Stimulated activated CD8-positive, alpha-beta memory T cell treated with anti-CD3 and anti-CD28 coated beads, Interleukin-15, amount 100 ng/mL, for 1 hour (primary cell): ENCODE data around the gene KCTD7.
"Not testable (repeated sequence)": the region's sequence is repeated elsewhere in the genome, so short reads cannot be mapped to it uniquely, and the experiment has no call there.

Experiments used
- DNase-seq: peaks from one replicate; pipeline ENCODE4 v3.0.0-alpha.2; 2020; ENCODE audit warnings: low read depth

Gene KCTD7

DNA sequence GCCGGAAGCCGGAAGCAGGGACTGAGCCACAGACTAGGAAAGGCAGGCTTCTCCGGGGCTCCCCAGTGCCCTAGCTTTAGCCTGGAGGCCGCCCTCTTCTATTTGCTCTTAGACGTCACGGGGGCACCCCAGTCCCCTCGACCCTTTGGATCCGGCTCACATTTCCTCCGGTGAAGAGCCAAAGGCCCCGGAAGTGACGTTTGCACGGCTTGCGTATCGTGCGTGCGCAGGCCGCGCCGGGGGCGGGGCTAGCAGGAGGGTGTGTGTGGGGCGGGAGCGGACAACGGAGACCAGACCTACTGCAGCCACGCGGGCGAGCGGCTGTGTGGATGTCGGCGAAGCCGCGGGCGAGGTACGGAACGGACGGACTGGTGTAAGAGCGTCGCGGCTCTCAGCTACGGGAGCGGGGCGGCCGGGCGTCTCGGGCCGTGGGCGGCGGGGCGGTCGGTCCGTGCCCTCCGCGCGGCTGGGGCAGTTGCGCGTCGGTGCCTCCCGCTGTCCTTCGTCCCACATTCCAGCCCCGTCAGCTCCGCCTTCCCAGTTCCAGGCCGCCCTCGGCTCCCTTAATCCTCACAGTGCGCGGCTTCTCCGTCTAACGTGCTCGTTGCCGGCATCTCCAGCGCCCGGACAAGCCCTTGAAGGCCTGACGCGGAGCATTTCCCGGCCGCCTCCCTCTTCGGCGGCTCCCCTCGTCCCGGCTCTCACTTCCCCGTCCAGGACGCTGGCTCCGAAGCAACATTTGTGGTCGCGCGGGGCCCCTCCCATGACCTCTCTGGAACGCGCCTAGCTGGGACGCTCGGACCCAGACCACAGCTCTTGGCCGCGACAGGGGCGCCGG lies 25.8 kb downstream of the KCTD7 start:
- peak; percentile 97 for DNase-seq

DNA sequence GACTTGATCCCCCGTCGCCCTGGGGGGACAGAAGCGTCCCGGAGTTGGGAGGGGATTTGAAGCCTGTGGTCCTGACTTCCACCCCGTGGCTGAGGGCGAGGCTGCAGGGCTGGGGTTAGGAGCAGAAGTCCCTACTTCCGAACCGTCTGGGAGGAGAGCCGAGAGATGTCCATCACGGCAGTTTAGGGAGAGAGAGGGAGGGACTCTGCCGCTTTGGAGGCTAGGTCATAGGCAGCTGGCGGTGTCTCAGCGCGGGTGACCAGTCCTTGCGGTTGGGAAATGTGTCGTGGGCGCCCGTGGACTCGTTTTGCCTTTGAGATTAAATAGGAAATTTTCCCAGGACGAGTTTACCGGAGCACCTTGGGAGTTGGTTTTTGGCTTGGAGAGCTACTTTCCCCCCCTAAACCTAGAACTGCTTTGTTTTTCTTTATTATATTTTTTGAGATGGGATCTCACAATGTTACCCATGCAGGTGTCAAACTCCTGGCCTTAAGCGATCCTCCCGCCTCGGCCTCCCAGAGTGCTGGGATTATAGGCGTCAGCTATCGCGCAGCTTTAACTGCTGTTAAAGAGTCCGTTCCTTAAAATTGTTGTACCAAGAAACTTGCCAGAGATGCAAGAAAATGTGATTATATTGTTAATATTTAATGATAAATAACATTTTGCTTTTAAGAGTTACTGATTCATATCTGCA lies 26.6 kb downstream of the KCTD7 start:
- DNase-seq, result not testable (repeated sequence)

DNA sequence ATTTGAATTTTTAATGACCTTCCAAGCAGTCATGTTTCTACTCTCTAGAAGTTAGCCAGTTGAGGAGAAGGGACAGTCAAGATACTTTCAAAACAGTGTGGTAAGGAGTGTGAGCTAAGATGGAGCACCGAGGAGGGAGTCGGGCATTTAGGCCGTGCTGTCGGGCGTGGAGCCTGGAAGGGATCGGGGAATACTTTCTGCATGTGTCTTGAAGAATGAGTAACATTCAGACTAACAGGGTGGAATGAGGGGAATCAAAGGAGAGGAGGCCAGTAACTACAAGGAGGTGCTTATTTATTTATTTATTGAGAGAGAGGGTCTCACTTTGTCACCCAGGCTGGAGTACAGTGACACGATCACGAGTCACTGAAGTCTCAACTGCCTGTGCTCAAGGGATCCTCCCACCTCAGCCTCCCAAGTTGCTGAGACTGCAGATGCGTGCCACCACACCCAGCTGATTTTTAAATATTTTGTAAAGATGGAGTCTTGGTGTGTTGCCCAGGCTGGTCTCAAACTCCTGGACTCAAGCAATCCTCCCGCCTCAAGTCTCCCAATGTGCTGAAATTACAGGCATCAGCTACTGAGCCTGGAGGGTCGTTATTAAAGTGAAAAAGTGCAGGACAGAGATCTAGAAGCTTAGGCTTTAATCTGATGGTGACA lies 27.3 kb downstream of the KCTD7 start:
- DNase-seq, result not testable (repeated sequence)

DNA sequence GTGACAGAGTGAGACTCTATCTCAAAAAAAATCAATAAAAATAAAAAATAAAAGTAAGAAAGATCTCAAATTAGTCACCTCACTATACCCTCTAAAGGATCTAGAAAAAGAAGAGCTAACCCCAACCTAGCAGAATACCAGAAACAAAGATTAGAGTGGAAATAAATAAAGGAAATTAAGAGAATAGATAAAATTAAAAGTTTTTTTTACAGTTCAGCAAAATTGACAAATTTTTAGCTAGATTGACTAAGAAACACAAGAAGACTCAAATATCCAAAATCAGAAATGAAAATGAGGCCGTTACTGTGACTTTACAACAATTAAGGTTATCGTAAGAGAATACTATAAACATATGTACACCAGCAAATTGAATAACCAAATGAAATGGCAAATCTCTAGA lies 29.1 kb downstream of the KCTD7 start:
- DNase-seq, result no peak

DNA sequence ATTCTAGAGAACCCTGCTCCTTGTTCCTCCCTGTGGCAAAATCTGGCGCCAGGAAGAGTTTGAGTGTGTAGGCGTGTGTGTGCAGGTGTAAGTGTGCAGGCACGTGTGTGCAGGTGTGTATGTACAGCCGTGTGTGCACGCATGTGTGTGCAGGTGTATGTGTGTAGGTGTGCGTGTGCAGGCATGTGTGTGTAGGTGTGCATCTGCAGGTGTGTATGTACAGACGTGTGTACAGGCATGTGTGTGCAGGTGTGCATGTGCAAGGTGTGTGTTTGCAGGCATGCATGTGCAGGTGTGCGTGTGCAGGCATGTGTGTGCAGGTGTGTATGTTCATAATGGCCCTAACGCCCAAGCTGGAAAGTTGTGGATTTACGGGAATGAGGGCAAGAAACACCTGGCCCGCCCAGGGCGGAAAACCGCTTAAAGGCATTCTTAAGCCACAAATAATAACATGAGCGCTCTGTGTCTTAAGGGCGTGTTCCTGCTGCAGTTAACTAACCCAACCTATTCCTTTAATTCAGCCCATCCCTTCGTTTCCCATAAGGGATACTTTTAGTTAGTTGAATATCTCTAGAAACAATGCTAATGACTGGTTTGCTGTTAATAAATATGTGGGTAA lies 34.1 kb downstream of the KCTD7 start:
- no peak for DNase-seq

DNA sequence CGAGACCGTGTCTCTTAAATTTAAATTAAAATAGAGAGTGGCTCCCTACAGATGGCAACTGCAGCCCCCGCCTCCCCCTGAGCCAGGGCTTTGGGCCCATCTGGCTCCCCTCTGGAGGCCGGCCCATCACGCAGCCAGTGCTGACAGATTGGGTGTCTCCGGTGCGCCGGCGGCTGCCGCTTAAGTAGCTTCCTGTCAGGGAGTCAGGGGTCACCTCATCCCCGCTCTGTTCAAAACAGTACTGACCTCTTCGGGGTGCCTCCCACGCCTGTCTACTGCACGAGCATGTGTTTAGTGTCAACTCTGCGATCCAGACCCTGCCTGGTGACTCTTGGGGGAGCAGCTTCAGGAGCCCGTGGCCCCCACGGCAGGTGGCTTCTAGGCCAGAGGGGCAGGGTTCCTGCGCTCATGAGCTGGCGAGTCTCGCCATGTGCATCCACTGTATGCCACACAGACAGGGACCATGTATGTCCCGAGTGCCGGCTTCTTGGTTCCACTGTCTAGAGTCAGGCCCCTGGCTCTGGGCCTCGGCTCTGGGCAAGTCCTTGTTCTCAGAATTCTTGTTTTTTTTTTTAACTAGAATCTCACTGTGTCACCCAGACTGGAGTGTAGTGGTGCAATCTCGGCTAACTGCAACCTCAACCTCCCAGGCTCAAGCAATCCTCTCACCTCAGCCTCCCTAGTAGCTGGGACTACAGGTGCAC lies 36.1 kb downstream of the KCTD7 start:
- DNase-seq, result no peak

DNA sequence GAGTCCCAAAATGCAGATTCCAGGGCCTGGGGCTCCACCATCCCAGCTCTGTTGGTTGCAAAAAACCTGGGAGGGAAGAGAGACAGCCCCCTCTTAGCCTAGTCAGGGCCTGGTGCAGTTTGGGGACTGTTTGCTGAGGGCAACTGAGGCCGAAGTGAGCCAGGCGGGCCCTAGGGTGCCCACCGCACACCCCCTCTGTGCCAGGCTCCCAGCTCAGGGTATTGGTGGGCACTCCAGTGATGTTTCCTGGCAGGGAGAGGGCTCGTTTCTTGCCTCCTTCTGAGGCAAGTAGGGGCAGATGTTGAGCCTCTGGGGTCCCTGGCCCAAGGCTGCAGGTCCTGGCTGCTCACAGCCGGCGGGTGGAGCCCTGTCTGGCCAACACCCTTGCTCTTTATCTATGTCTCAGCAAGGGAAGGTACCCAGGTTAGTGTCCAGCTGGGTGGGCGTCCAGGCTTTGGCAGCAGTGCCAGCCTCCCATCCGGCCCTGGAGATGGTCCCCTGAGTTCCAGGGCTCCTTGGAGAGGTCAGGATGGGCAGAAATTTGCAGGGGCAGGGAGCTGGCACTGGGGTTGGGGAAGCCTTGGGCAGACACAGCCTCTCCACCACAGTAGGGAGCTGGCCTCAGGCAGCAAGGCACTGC lies 37.8 kb downstream of the KCTD7 start:
- DNase-seq, result no peak

DNA sequence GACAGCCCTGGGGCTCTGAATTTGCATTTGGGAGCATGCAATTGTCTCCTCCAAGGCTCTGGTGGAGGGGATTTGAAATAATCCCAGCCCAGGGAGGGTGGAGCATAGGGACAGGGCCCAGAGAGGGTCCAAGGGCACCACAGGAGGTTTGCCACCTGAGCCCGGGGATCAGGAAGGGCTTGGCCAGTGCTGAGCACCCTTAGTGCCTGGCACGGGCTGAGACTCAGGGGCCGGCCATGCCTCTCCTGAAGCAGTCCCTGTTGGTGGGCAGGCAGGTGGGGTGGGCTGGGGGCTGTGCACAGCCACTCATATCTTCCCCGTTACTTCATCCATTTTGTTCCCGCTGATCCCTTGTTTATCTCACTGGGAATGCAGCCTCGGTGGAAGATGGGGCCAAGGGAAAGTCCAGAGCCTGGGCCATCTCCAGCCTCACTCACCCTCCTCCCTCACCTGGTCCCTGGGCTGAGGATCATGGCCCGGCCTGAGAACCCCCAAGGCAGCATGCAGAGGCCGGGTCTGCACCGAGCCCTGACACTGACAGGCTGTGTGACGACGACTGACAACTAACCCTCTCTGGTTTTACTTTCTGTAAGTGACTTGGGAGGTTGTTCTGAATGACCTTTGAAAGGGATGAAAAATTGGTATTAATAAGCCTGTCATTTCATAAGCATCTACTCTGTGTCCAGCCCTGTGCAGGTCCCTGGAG lies 38.5 kb downstream of the KCTD7 start:
- DNase-seq, result no peak

DNA sequence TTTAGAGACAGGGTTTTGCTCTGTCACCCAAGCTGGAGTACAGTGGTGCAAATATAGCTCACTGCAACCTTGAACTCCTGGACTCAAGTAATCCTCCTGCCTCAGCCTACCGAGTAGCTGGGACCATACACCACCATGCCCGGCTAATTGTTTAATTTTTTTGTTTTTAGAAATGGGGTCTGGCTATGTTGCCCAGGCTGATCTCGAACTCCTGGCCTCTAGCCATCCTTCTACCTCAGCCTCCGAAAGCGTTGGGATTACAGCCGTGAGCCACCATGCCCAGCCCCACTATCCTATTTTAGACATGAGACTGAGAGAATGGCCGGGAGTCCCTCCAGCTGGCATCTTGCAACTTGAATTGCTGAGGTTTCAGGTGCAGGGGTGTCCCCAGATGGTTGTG lies 39.4 kb downstream of the KCTD7 start:
- DNase-seq, result no peak

DNA sequence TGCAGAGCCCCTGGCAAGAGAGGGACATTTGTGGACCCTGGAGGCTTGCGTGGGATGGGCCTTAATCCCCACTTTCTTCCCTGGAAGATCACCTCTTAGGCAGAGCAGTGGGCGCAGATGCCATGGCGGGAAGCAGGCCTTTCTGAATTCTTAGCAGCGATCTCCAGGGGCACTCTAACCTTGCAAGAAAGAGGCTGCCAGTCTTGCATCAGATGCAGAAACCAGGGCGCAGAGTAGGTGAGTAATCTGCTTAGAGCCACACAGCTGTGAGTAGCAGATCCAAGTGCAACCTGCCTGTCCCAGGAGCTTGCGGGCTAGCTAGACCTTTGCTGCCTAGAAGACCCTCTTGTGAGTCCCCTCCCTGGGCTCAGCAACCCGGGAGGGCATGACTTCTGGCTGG lies 40.0 kb downstream of the KCTD7 start:
- DNase-seq, result no peak

DNA sequence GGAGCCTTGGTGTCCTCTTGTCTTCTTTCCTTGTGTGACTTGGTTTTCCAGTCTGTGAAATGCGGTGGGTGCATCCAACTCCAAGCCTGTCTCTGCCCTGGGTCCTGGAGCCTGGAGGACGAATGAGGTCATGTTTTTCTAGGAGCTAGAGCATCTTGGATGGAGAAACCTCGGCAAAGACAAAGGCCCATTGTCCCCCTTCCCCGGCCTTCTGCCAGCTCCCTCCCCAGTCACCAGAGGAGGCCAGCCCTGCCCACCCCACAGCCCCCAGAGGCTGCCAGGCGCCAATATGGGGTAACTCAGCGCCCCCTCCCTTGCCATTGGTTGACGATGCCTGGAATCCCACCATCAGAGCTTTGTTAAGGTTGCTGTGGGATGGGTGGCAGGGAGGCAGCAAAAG lies 40.4 kb downstream of the KCTD7 start:
- no peak for DNase-seq

DNA sequence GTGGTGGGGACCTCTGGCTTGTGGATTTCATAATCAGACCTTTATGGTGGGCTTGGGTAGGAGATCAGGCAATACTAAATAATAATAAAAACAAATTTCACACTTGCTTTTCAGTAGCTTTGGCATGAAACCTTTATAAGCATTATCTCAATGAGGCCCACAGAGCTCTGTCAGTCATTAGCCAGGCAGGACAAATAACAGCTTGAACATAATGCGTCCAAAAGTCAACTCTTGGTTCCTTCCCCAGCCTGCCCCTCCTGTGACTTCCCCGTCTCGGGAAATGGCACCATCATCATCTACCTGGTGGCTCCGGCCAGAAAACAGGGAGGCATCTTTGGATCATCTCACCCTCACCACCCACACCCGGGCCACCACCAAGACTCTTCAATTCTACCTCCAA lies 40.8 kb downstream of the KCTD7 start:
- no peak for DNase-seq

DNA sequence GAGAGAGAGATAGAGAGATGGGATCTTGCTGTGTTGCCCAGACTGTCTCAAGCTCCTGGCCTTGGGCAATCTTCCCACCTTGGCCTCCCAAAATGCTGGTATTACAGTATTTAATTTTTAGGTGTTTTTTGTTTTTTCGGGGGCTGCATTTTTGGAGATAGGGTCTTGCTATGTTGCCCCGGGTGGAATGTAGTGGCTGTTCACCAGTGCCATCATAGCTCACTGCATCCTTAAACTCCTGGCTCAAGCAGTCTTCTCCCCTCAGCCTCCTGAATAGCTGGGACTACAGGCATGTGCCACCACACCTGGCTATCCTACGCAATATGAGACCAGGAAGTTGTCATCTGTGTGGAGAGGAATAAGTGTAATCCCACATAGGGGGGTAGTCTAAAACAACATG lies 42.4 kb downstream of the KCTD7 start:
- DNase-seq, result no peak

DNA sequence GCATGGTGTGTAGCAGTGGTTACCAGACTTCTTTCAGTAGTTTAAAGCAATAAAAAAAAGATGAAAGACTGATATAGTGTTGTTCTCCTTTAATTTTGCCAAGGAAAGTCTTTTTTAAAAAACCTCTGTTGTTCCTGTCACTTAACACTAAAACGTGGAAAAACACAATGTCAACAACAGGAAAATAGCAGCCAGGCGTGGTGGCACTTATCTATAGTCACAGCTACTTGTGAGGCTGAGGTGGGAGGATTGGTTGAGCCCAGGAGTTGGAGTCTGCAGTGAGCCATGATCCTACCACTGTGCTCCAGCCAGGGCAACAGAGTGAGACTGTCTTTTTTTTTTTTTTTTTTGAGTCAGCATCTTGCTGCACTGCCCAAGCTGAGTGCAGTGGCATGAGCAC lies 42.8 kb downstream of the KCTD7 start:
- DNase-seq, result not testable (repeated sequence)

DNA sequence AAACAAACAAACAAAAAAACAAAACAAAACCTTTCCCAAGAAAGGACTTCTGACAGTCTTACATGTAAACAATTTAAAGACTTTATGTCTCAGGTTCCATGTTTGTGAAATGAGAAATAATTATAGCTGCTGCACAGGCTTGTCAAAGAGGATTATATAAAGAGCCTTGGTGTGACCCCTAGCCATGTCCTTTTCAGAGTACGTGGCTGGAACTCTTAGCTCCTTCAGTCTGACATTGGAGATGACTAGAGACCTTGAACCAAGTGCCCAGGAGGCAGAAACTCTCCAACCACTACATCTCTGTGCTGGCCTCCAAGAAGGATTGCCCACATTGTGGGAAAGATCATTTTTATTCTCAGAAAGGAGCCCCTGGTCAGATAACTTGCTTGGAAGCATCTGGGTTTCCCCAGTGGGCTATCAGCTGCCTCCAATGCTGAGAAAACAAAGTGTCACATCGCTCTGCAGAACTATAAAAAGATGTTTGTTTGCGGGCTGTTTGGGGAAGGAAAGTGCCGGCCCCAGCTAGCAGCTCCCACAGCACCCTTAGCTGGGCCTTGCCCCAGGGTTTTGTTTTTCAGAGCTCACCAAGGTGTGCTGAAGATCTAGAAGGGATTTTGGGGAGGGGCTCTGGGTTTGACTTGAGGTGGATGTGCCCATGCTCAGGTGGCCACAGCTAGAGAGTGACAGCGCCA lies 43.9 kb downstream of the KCTD7 start:
- not testable (repeated sequence) for DNase-seq

DNA sequence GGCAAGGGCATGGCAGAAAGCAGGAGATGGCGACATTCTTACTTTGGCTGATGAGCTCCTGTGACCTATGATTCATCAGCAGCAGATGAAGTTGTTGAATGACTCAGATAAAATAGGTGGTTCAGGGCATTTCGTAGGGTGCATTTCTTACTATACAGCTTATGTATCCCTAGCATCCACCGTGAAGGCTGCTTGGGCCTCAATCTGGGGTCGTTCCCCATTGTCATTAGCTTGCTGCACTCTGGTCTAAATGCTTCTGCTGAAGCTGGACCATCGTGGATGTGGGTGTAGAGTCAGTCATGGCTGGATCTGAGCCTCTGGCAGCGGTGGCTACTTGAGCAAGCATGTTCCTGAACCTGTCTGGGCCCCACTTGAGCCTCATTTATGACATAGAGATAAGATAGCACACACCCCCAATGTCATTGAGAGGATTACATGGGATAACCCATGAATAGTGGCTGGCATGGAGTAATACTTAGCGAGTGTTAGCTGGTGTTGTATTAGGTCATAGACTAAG lies 44.5 kb downstream of the KCTD7 start:
- DNase-seq, result not testable (repeated sequence)

DNA sequence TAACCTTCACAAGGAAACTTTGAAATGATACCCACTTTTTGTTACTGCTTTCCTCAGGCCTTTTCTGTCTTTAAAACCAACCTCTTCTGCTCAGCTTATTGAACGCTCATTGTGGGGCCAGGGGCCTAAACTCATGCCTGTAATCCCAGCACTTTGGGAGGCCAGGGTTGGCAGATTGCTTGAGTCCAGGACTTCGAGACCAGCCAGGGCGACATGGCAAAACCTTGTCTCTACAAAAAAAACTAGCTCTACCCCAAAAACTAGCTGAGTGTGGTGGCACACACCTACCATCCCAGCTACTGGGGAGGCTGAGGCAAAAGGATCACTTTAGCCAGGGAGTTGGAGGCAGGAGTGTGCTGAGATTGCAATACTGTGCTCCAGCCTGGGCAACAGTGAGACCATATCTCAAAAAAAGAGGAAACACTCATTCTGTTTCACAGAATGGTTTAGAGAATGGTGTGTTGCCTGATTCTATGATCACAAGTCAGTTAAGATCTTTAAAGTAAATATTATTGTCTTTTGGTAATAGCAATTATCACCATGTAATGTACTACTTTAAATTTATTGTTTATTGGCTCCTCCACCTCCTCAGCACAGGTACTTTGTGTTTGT lies 51.1 kb downstream of the KCTD7 start:
- no peak for DNase-seq

DNA sequence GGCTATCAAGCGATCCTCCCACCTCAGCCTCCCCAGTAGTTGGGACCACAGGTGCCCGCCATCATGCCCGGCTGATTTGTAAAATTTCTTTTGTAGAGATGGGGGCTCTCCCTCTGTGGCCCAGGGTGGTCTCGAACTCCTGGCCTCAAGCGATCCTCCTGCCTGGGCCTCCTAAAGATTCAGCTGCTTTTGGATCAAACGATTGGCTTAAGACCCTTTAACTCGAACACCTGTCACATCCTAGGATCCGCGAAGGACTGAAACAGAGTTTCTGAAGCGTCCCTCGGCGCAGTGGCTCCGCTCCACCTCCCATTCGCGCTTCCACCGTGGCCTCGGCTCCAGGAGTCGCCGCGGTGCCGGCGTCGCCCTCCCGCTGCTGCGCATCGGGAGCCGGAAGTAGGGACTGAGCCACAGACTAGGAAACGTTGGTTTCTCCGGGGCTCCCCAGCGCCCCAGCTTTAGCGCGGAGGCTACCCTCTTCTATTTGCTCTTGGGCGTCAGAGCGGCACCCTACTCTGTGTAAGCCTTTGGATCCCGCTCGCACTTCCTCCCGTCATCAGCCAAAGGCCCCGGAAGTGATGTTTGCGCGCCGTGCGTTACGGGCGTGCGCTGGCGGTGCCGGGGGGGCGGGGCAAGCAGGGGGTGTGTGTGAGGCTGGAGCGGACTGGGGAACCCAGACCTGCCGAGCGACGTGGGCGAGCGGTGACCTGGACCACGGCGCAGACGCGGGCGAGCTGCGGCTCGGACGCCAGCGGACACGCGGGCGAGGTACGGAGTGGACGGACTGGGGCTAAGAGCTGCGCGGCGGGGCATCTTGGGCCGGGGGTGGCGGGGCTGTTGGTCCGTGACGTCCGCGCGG lies 53.0 kb downstream of the KCTD7 start:
- DNase-seq, result peak; percentile 96
